ENCODE measurements around the gene SLIT3. TPM values are rescaled to one million over a fixed set of nuclear protein-coding genes. Genes with fewer than 3 reads are reported as not detected.

SLIT3 gene
- total RNA-seq, 1 experiment from 2014 or later = 0.92 TPM

DNA sequence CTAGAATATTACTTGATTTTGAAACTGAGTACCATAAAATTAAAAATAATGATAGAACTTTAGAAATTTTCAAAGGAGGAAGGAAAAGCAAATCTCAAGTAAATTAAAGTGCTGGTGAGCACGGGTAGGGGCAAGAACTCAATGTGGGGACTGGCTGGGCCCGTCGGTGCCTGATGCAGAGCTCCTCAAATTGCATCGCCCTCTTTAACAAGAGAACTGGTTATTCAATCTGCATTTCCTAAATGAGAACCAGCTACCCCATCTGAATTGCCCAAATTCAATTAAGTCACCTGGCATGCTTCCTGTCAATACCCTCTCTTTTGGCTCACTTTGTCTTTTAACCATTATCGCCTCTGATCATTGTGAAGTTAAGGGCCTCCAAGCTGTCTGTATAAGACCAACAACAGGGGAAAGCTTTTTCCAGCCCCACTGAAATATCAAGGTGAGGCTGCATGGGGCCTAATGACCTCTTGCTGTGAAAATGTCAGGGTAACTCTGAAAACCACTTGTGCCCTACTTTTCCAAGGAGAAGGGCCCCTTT, 316.7 kb downstream of the SLIT3 start:
- Histone ChIP-seq H3K9ac (ENCODE audit: extremely low read depth, insufficient read length, low read length) (no peak overlapping the region), H2BK20ac (ENCODE audit: low read depth, low read length, poor library complexity, severe bottlenecking) (no peak overlapping the region), H3K23me2 (ENCODE audit: insufficient read length, low read depth, low read length, poor library complexity, severe bottlenecking) (no peaks in the 10 kb centered on the region), H3K4me2 (ENCODE audit: insufficient read depth, insufficient read length, low read length) (peak overlapping the region; percentile 25), H3K27ac (ENCODE audit: insufficient read length, low read depth, low read length) (peak overlapping the region; percentile 46), H4K8ac (replicated peaks; ENCODE audit: insufficient read length, low read depth, low read length) (no peak overlapping the region), H3K18ac (ENCODE audit: insufficient read length, low read depth, low read length) (no peak overlapping the region), H2BK12ac (ENCODE audit: insufficient read length, low read depth, low read length) (no peak overlapping the region), H3K14ac (ENCODE audit: insufficient read depth, low read length) (no peak overlapping the region), H3K79me2 (ENCODE audit: insufficient read depth, low read length) (no peaks in the 10 kb centered on the region), H4K91ac (ENCODE audit: insufficient read length, low read depth, low read length) (no peak overlapping the region), H2AK5ac (ENCODE audit: insufficient read length, low read length) (no peak overlapping the region), H3K27me3 (ENCODE audit: insufficient read depth, low read length) (no peaks in the 10 kb centered on the region), H3K23ac (ENCODE audit: insufficient read length, low read depth, low read length) (no peak overlapping the region), H3T11ph (ENCODE audit: low read length) (no peak overlapping the region), H2BK15ac (ENCODE audit: low read depth, low read length) (no peak overlapping the region), H4K20me1 (ENCODE audit: control insufficient read depth, insufficient read depth, insufficient read length) (no peaks in the 10 kb centered on the region), H4K5ac (ENCODE audit: insufficient read length, low read depth, low read length) (no peak overlapping the region), H3K79me1 (ENCODE audit: insufficient read depth, low read depth, low read length, poor library complexity, severe bottlenecking) (no peaks in the 10 kb centered on the region), H3K4me1 (ENCODE audit: insufficient read depth, low read length) (peaks cover 7% of the 10 kb centered on the region), H2BK5ac (ENCODE audit: insufficient read length, low read length) (no peak overlapping the region), H2AFZ (ENCODE audit: low read length) (no peak overlapping the region), H2BK120ac (ENCODE audit: low read depth, low read length, poor library complexity, severe bottlenecking) (no peak overlapping the region), H3K9me3 (ENCODE audit: control insufficient read depth, low read depth, low read length) (no peaks in the 10 kb centered on the region), H3K4ac (ENCODE audit: low read depth, low read length) (no peak overlapping the region), H3K56ac (ENCODE audit: insufficient read length, low read depth, low read length) (no peak overlapping the region)
- WGBS (ENCODE audit: extremely low coverage, insufficient read length, low lambda C conversion rate) = no CpG with 5 or more reads among the region's 5 CpGs
- Mint-ChIP-seq H3K4me1 (peaks cover 34 to 56% of the 10 kb centered on the region in 2 experiments), H3K27me3 (ENCODE audit: low read depth) (peaks cover 22% of the 10 kb centered on the region), H3K27ac (peak overlapping the region in 1 of 3 experiments; percentile 75; a peak in 1 of 7 replicates), H3K4me3 (no peak overlapping the region), H3K36me3 (ENCODE audit: insufficient read depth in 1 of 3, low read depth in 3 of 3) (no peaks in the 10 kb centered on the region; a peak in 1 of 7 replicates), H3K9me3 (no peaks in the 10 kb centered on the region; a peak in 1 of 5 replicates)
- DNase-seq = no peak
- TF ChIP-seq, protein P1, sequence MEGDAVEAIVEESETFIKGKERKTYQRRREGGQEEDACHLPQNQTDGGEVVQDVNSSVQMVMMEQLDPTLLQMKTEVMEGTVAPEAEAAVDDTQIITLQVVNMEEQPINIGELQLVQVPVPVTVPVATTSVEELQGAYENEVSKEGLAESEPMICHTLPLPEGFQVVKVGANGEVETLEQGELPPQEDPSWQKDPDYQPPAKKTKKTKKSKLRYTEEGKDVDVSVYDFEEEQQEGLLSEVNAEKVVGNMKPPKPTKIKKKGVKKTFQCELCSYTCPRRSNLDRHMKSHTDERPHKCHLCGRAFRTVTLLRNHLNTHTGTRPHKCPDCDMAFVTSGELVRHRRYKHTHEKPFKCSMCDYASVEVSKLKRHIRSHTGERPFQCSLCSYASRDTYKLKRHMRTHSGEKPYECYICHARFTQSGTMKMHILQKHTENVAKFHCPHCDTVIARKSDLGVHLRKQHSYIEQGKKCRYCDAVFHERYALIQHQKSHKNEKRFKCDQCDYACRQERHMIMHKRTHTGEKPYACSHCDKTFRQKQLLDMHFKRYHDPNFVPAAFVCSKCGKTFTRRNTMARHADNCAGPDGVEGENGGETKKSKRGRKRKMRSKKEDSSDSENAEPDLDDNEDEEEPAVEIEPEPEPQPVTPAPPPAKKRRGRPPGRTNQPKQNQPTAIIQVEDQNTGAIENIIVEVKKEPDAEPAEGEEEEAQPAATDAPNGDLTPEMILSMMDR (conservative IDR thresholded peaks at IDR 0.05) = no peak
